Spinal cord (tissue), 10 donors: ENCODE measurements around the gene CUL2. TPM values are rescaled to one million over a fixed set of nuclear protein-coding genes. Genes with fewer than 3 reads are reported as not detected.
"Not testable (repeated sequence)": the region's sequence is repeated elsewhere in the genome, so short reads cannot be mapped to it uniquely, and the experiment has no call there.

Experiments
- DNase-seq, 6 donors: peaks; one replicate each; pipeline versions ENCODE4 v3.0.0 to v3.0.0-alpha.2; 2013 to 2015; ENCODE audit warnings: low spot score in 6 of 6, low read depth in 4 of 6
- H3K27ac ChIP-seq: one replicate; pipeline ENCODE4 v1.5.1; 2013; ENCODE audit warnings: low read depth, low read length, control low read depth
- H3K27me3 ChIP-seq: one replicate; pipeline ENCODE4 v1.6.1; 2013; ENCODE audit warnings: low read length; ENCODE audit not compliant: control insufficient read depth, insufficient read depth
- H3K36me3 ChIP-seq: one replicate; pipeline ENCODE4 v1.6.1; 2013; ENCODE audit warnings: low read length; ENCODE audit not compliant: control insufficient read depth, insufficient read depth
- H3K4me1 ChIP-seq: one replicate; pipeline ENCODE4 v1.6.1; 2013; ENCODE audit warnings: low read length; ENCODE audit not compliant: control insufficient read depth, insufficient read depth
- H3K4me3 ChIP-seq: one replicate; pipeline ENCODE4 v1.5.1; 2013; ENCODE audit warnings: low read depth, low read length, control low read depth
- H3K9me3 ChIP-seq: one replicate; pipeline ENCODE4 v1.6.1; 2013; ENCODE audit warnings: low read length; ENCODE audit not compliant: control insufficient read depth, insufficient read depth
- WGBS: methylation state at CpG from one replicate; pipeline ENCODE4 v1.1.5; 2013; ENCODE audit warnings: missing lambda C conversion rate; ENCODE audit not compliant: insufficient coverage; 5-methylcytosine and 5-hydroxymethylcytosine counted together
- polyA plus RNA-seq, 2 donors: library from polyadenylated mRNA; unstranded; fragments of 120-200 nt; gene quantifications; one replicate each; pipeline ENCODE4 v1.2.1, GENCODE V29; 2013; ENCODE audit not compliant: insufficient read length in 2 of 2
- total RNA-seq, 2 donors: library from RNA; depleted of rRNA in 1 of 2; stranded (reverse); fragments of 120-200 nt in 1 of 2; fragments of >200 nt in 1 of 2; gene quantifications; one replicate each; pipeline versions ENCODE4 v1.2.3 to v1.2.4, GENCODE V29; 2013 to 2014
- donor health status: healthy.

CUL2 gene
- total and polyA plus RNA-seq, 4 donors, result 31.9 to 67.1 (median 46.4) TPM

- H3K27me3 ChIP-seq, result no peaks in the 10 kb centered on the region
- H3K4me3 ChIP-seq, result no peak overlapping the region
- H3K27ac ChIP-seq, result no peak overlapping the region
- no peaks in the 10 kb centered on the region for H3K9me3 ChIP-seq
- H3K36me3 ChIP-seq, result peaks cover 7% of the 10 kb centered on the region
- H3K4me1 ChIP-seq, result no peaks in the 10 kb centered on the region
- no peak for DNase-seq
Measured at GRCh38 chr10:35059481-35059880, 30.7 kb downstream of the CUL2 start.

- Histone ChIP-seq H3K36me3 (peaks cover 7% of the 10 kb centered on the region), H3K9me3 (no peaks in the 10 kb centered on the region), H3K27me3 (no peaks in the 10 kb centered on the region), H3K4me1 (no peaks in the 10 kb centered on the region), H3K4me3 (no peak overlapping the region), H3K27ac (no peak overlapping the region)
- no peak for DNase-seq
- 50% methylated on average over 1 of the region's 1 CpG for WGBS
Measured at GRCh38 chr10:35058686-35059085, 31.5 kb downstream of the CUL2 start.

- Histone ChIP-seq H3K4me1 (no peaks in the 10 kb centered on the region), H3K27ac (no peak overlapping the region), H3K36me3 (peaks cover 7% of the 10 kb centered on the region), H3K27me3 (no peaks in the 10 kb centered on the region), H3K9me3 (no peaks in the 10 kb centered on the region), H3K4me3 (no peak overlapping the region)
- no peak for DNase-seq
- 79% methylated on average over 6 of the region's 6 CpGs for WGBS
Measured at GRCh38 chr10:35058134-35058533, 32.0 kb downstream of the CUL2 start.

- Histone ChIP-seq H3K36me3 (peaks cover 3% of the 10 kb centered on the region), H3K9me3 (no peaks in the 10 kb centered on the region)
- WGBS, result 96% methylated on average over 5 of the region's 5 CpGs
Measured at GRCh38 chr10:35056686-35057085, 33.5 kb downstream of the CUL2 start.

GRCh38 chr10:35056133-35056532, 34.0 kb downstream of the CUL2 start:
- H3K36me3 ChIP-seq, result peaks cover 7% of the 10 kb centered on the region
- no peak overlapping the region for H3K27ac ChIP-seq
- H3K9me3 ChIP-seq, result no peaks in the 10 kb centered on the region
- H3K4me3 ChIP-seq, result no peak overlapping the region
- H3K27me3 ChIP-seq, result no peaks in the 10 kb centered on the region
- DNase-seq, result no peak
- no peaks in the 10 kb centered on the region for H3K4me1 ChIP-seq
- WGBS, result 100% methylated on average over 1 of the region's 1 CpG

More at GRCh38 chr10:35056686-35057085, 33.5 kb downstream of the CUL2 start:
- H3K4me3 ChIP-seq, result no peak overlapping the region
- DNase-seq, result no peak
- H3K27ac ChIP-seq, result no peak overlapping the region
- no peaks in the 10 kb centered on the region for H3K4me1 ChIP-seq
- no peaks in the 10 kb centered on the region for H3K27me3 ChIP-seq

- H3K27me3 ChIP-seq, result no peaks in the 10 kb centered on the region
- no peaks in the 10 kb centered on the region for H3K9me3 ChIP-seq
- H3K27ac ChIP-seq, result no peak overlapping the region
- peaks cover 15% of the 10 kb centered on the region for H3K36me3 ChIP-seq
- H3K4me3 ChIP-seq, result no peak overlapping the region
- no peaks in the 10 kb centered on the region for H3K4me1 ChIP-seq
- no peak for DNase-seq
Measured at GRCh38 chr10:35050568-35050967, 39.6 kb downstream of the CUL2 start.

- no peaks in the 10 kb centered on the region for H3K9me3 ChIP-seq
- no peak for DNase-seq
- no peak overlapping the region for H3K4me3 ChIP-seq
- no peaks in the 10 kb centered on the region for H3K27me3 ChIP-seq
- WGBS, result no CpG with 5 or more reads among the region's 2 CpGs
- no peaks in the 10 kb centered on the region for H3K4me1 ChIP-seq
- H3K27ac ChIP-seq, result no peak overlapping the region
- H3K36me3 ChIP-seq, result peaks cover 20% of the 10 kb centered on the region
Measured at GRCh38 chr10:35046074-35046473, 44.1 kb downstream of the CUL2 start.

- not testable (repeated sequence) for H3K9me3 ChIP-seq, H3K27me3 ChIP-seq, DNase-seq, H3K4me3 ChIP-seq, H3K27ac ChIP-seq, H3K4me1 ChIP-seq
- peaks cover 17% of the 10 kb centered on the region for H3K36me3 ChIP-seq
- WGBS, result 100% methylated on average over 5 of the region's 6 CpGs
Measured at GRCh38 chr10:35045275-35045674, 44.9 kb downstream of the CUL2 start.

- no peak overlapping the region for H3K4me3 ChIP-seq
- H3K36me3 ChIP-seq, result peaks cover 15% of the 10 kb centered on the region
- H3K9me3 ChIP-seq, result no peaks in the 10 kb centered on the region
- no peaks in the 10 kb centered on the region for H3K27me3 ChIP-seq
- H3K4me1 ChIP-seq, result no peaks in the 10 kb centered on the region
- DNase-seq, result no peak
- no peak overlapping the region for H3K27ac ChIP-seq
- WGBS, result 90% methylated on average over 2 of the region's 4 CpGs
Measured at GRCh38 chr10:35043796-35044344, 46.3 kb downstream of the CUL2 start.

- DNase-seq, result no peak
- H3K27ac ChIP-seq, result no peak overlapping the region
- H3K9me3 ChIP-seq, result no peaks in the 10 kb centered on the region
- H3K36me3 ChIP-seq, result peaks cover 21% of the 10 kb centered on the region
- H3K4me1 ChIP-seq, result no peaks in the 10 kb centered on the region
- WGBS, result 100% methylated on average over 2 of the region's 3 CpGs
- no peaks in the 10 kb centered on the region for H3K27me3 ChIP-seq
- H3K4me3 ChIP-seq, result no peak overlapping the region
Measured at GRCh38 chr10:35042783-35043182, 47.4 kb downstream of the CUL2 start.
